GM12801 (cell line): ENCODE data around the gene PELO.

Experiments used
- TF ChIP-seq, protein P1 (sequence below): IDR thresholded peaks from one replicate; pipeline ENCODE4 v1.5.1; 2011; ENCODE audit warnings: control low read depth; ENCODE audit not compliant: insufficient read length; ENCODE audit errors: extremely low read depth

The PELO gene

DNA sequence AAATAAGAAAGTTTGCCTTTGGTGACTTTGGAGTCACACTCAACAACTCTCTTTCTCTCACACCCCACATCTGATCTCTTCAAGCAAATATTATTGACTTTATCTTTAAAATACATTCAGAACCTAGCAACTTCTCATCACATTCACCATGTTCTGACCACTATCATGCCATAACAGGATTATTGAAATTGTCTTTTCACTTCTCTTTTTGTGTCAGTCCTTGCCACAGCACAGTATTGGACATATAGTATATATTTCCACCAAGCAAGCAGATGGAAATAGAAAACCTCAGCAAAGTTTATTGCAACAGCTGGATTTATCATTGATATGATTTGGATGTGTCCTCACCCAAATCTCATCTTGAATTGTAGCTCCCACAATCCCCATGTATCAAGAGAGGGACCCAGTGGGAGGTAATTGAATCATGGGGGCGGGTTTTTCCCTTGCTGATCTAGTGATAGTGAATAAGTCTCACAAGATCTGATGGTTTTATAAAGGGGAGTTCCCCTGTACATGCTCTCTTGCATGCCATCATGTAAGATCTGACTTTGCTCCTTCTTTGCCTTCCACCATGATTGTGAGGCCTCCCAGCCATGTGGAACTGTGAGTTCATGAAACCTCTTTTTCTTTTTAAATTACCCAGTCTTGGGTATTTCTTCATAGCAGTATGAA is 26.9 kb upstream of the PELO start:
- TF ChIP-seq, protein P1, sequence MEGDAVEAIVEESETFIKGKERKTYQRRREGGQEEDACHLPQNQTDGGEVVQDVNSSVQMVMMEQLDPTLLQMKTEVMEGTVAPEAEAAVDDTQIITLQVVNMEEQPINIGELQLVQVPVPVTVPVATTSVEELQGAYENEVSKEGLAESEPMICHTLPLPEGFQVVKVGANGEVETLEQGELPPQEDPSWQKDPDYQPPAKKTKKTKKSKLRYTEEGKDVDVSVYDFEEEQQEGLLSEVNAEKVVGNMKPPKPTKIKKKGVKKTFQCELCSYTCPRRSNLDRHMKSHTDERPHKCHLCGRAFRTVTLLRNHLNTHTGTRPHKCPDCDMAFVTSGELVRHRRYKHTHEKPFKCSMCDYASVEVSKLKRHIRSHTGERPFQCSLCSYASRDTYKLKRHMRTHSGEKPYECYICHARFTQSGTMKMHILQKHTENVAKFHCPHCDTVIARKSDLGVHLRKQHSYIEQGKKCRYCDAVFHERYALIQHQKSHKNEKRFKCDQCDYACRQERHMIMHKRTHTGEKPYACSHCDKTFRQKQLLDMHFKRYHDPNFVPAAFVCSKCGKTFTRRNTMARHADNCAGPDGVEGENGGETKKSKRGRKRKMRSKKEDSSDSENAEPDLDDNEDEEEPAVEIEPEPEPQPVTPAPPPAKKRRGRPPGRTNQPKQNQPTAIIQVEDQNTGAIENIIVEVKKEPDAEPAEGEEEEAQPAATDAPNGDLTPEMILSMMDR, result no peak

DNA sequence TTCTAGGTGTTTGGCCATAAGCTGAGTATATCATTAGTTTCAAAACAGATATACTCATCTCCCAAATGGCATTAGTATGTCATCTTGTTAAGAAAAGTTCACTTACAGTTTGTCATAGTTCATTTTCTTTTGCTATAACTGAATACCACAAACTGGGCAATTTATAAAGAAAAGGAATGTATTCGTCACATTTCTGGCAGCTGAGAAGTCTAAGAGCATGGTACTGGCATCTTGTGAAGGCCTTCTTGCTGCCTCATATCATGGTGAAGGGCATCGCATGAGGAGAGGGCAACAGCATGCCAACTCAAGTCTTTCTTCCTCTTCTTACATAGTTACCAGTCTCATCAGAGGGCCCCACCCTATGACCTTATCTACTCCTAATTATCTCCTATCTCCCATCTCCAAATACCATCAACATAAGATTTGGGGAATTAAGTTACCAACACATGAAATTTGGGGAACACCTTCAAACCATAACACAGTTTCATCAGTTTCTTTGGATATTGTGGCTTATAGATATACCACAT is 20.4 kb upstream of the PELO start:
- TF ChIP-seq, protein P1, result no peak

DNA sequence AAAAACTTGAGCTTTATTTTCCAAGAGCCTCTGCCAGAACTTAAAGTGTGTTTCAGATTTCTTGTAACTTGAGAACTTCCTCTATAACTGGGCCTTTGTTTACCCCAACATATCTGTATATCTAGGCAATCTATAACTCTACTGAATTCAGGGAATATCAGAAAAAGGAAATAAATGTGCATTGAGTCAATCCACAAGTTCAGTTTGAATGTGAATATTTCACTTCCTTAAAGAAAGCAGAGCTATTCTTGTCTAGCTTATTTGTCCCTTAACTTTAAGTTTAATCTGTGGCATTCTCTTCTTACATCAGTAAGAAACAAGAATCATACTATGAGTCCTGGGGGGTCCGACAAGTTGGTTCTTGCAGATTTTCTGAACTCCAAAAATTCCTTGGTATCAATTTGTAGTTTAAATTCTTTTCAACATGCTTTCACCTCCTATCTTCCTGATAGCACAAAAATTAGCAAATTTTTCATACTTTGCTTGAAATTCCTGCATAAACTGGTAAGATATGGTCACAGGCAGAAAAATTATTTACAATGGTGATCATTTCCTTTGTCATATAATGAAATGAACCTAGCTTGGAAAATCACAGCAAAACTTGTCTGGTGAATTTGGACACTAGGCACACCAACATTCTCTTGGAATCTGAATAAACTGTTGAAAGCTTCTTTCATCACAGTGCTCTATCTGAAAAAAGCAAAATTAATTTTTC is 19.8 kb upstream of the PELO start:
- TF ChIP-seq, protein P1, result no peak

DNA sequence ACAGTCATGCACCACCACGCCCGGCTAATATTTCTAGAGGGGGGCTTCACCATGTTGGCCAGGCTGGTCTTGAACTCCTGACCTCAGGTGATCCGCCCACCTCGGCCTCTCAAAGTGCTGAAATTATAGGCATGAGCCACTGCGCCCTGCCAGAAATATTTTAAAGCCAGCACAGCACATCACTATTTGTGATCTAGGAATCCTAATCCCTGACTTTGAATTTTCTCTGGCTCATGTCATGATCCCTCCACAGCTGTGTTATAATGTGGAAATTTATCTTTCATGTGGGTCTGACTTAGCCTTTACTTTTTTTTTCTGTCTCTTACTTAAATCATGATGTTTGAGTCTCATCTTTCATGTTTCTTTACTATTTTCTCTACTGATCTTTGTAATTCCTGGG is 18.7 kb upstream of the PELO start:
- TF ChIP-seq, protein P1, result no peak

DNA sequence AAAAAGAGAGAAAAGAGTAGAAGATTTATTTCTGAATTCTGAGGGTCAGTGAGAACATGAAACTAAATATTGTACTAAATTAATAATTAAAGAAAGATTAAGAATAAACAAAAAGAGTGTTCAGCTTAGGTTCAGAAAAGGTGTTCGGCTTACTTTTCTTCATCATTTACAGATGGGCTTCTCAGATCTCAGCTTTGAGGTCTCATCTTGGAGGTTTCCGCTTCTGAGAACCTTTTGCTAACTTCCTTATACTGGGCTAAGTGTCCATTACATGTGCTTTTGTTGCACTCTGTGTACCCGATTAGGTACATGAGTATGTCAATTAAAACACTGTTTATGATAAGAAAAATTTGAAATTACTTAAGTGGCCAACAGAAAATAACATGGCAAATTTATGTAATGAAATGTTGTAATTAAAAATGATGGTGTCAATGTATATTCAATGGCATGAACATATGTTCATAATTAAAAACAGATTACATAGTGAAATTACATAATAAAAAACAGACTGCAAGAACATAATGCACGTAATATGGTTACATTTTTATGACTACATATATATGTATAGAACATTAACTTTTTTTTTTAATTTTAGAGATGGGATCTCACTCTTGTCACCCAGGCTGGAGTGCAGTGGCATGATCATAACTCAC is 17.3 kb upstream of the PELO start:
- TF ChIP-seq, protein P1, result no peak

DNA sequence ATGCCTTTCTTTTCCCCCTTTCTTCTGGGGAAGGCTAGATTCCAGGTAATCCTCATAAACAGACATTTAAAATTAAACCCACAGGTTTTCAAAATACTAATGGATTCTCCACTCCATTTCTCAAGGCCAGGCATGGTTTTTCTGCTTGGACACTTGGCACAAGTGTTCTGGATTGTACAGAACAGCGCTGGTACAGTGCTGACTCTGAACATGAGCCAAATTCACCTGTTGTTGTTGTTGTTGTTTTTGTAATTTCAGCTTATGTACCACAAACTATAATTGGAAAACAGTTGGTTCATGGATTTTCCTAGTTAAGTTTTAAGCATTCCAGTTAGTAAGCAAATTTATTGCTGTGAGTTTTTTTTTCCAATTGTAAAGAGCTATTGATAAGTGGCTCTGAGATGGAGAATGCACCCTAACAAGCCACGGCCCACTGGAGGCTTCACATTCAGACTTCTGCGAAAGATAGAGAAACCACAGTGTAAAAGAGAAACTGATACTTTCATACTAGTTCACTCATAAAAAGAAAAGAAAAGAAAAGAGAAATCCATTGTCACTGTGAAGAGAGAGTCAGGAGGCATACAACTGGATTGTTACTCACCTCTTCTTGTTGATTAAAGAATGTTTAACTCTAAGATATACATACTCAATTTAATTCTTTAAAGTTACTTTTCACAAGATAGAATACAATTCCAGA is 16.2 kb upstream of the PELO start:
- TF ChIP-seq, protein P1, result no peak

DNA sequence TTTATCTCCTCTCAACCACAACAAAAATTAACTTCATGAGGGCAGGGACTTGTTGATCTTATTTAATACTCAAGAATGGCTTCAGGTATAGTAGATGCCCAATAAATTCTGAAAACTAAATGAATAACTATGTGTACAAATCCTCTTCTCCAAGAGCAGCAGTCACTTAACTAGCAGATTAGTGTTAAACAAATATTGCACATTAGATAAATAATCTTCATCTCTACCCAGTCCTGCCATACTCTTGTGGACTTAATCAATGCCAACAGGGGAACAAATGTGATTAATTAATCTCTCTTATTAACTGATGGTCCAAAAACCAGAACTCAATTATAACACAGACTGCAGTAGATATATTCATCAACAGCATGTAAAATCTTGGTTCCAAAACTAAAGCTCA is 15.0 kb upstream of the PELO start:
- TF ChIP-seq, protein P1, result no peak
